AG09309 (cell line): Measurements from ENCODE around the gene GNPTG.

Experiments
- DNase-seq: peaks from one replicate; pipeline ENCODE4 v3.0.0-alpha.2; 2010; ENCODE audit warnings: low read depth
- H3K4me3 ChIP-seq: 2 replicates; pipeline ENCODE4 v1.5.1; 2011; ENCODE audit warnings: mild to moderate bottlenecking, low read depth, low read length, moderate library complexity; ENCODE audit not compliant: control insufficient read depth
- TF ChIP-seq, protein P1 (sequence below): IDR thresholded peaks from 2 replicates; pipeline ENCODE4 v1.5.1; 2011; ENCODE audit warnings: mild to moderate bottlenecking, low read depth, low read length, inconsistent platforms; ENCODE audit not compliant: insufficient read depth, control insufficient read depth; ENCODE audit errors: missing control alignments

Gene GNPTG

DNA sequence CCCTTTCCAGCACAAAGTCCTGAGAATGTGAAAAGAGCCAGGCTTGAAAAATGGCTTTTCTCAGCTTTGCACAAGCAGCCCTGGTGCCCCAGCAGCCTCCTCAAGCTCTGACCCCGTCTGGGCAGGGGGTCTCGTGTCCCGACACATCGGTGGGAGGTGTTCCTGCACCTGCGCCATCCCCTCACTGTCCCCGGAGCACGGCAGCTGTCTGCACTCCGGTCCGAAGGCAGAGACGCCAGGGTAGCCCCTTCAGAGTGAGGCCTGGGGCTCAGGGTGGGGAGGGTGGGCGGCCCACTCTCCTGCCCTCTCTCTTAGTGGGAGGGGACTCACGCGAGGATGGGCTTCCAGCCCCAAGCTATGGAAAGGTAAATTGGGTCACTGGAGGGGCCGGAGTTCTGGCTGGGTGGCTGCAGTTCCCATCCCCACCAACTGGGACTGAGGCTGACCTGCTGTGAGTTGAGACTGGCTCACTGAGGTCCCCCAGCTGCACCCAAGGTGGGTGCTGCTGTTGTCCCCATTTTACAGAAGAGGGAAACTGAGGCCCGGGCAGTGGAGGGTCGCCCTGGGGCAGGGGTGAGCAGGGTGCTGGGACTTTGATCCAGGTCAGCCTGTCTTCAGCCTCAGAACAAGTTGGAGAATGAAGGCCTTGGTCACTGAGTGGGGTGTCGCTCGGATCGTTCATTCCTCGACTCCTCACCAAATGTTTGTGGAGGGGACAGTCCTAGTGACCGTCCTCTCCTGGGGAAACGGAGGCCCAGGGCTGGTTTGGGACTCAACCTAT, 20.6 kb upstream of the GNPTG start:
- no peak overlapping the region for H3K4me3 ChIP-seq
- DNase-seq, result no peak

DNA sequence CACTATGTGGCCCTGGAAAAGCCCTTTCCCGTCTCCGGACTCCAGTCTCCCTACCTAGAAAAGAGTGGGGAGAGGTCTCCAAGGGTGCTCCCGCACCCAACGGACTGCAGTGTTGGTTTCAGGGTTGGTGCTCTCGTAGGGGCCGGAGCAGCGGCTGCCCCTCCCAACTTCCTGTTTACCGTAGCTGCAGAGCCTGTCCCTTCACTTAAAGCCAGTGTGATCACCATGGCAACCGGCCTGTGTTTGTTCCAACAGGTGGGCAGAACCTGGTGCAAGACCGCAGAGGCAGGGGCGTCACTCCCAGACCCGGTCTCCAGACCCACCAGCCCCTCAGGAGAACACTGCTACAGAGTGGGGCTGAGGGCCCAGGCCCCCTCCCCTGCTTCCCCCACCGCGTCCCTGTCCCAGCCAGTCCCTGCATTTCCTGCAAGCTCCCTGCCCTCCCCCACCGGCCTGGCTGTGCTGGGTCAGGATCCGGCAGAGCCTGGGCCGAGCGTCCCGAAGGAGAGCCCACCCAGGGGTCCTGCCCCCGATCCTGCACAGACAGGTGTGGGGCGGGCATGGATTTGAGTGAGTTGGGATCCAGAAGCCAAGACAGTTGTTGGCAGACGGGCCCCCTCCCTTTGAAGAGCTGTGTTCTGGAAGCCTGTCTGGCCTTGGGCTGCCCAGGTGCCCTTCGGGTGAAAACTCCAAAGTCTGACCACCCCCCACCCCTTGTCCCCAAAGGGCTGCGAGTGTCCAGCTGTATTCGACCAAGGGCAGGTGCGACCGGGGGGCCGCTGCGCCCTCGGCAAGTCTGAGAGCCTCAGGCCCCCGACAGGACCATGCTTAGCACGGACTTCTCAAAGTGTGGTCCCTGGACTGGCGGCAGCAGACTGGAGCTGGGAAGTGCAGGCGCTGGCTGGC, 19.8 kb upstream of the GNPTG start:
- TF ChIP-seq, protein P1, sequence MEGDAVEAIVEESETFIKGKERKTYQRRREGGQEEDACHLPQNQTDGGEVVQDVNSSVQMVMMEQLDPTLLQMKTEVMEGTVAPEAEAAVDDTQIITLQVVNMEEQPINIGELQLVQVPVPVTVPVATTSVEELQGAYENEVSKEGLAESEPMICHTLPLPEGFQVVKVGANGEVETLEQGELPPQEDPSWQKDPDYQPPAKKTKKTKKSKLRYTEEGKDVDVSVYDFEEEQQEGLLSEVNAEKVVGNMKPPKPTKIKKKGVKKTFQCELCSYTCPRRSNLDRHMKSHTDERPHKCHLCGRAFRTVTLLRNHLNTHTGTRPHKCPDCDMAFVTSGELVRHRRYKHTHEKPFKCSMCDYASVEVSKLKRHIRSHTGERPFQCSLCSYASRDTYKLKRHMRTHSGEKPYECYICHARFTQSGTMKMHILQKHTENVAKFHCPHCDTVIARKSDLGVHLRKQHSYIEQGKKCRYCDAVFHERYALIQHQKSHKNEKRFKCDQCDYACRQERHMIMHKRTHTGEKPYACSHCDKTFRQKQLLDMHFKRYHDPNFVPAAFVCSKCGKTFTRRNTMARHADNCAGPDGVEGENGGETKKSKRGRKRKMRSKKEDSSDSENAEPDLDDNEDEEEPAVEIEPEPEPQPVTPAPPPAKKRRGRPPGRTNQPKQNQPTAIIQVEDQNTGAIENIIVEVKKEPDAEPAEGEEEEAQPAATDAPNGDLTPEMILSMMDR, result no peak
- DNase-seq, result no peak
- no peak overlapping the region for H3K4me3 ChIP-seq

More for the DNA sequence above, 20.6 kb upstream of the GNPTG start:
- TF ChIP-seq, protein P1, result no peak

DNA sequence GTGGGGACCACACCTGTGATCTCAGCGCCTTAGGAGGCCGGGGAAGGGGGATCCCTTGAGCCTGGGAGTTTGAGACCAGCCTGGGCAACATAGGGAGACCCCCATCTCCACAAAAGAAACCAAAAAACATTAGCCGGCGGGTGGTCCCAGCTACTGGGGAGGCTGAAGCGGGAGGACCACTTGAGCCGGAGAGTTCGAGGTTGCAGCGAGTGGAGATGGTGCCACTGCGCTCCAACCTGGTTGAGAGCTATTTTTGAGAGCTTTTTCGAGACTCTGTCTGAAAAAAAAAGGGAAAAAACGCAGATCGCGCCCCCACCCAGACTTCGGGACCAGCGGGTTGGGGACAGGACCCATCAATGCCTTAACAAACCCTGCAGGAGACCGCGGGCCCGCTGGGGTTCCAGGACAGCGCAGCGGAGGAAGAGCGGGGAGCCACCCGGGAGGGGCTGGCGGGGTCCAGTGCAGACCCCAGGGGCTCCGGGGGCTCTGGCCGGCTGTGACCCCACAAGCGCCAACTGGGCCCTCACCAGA, 19.0 kb upstream of the GNPTG start:
- H3K4me3 ChIP-seq, result no peak overlapping the region

DNA sequence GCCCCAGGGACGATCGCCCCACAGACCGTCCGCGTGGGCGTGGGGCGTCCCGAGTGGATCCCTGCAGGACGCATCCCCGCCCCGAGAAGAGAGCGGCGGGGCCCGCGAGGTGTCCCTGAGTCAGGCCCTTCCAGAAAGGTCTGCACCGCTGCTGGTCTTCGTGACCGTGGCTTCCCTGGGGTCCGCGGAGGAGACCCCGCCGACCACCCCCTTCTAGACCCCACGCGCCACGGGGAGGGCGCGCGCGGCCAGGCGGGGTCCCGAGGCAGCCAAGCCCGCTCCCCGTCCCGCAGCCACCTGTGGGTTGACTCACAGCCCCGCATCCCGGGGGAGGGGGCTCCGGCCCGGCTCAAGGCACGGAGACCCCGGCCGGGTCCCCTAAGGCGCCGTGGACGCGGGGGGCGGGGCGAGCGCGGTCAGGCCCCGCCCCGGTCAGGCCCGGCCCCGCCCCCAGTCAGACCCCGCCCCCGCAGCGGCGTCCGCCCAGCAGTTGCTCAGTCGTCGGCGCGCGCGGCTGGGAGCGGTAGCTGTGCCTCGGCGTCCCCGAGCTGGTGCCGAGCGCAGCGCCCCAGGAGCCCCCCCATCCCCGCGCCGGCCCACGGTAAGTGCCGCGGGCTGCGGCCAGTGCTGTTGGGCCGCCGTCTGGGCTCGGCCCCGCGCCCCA, 18.4 kb upstream of the GNPTG start, which contains the start of gene BAIAP3:
TSS of gene BAIAP3 (plus strand) at position 497 of the 664 bp plus-strand sequence. CDS start 4,905 bp downstream, outside the sequence.
- TF ChIP-seq, protein P1, result no peak
- H3K4me3 ChIP-seq, result no peak within 1 kb of the TSS
- DNase-seq, result no peak

More for the DNA sequence above, 19.0 kb upstream of the GNPTG start:
- DNase-seq, result no peak
- TF ChIP-seq, protein P1, result no peak

DNA sequence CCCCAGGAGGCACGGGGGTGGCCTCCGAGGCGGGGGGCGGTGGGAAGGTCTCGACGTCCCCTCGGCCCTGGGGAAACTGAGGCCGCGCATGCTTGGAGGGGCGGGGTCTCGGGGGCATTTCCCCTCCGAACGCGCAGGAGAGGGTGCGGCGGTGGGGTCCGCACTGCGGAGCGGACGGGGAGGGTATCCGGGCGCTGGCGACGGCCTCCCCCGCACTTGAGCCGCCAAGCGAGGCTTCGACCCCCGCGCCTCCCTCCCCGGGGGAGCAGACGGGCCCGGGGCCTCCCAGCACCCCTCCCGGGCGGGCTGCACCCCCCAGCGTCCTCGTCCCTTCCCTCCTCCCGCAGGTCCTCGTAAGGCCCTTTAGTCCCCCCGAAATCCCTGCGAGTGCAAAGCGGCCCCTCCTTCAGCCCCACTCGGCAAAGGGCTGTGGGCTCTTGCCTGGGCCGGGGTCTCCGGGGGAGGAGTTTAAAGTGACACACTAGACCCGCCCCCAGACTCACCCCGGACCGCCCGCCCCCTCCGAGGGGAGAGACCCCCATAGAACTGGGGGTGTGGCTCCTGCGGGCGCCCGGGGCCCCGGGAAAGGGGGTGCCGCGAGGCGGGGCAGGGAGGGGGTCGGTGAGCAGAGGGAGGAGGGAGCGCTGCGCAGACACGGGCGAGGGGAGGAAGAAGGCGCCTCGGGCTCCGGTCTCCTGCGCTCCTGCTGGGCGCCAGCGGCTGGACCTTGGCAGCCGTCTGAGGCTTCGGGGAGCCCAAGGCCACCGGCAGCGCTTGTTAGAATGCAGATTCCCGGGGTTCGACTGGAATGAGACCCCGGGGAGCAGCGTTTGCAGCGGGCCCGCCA, 17.7 kb upstream of the GNPTG start:
- TF ChIP-seq, protein P1, result no peak
- no peak for DNase-seq
- no peak overlapping the region for H3K4me3 ChIP-seq
